ENCODE data around the gene NCS1. TPM values are rescaled to one million over a fixed set of nuclear protein-coding genes. Genes with fewer than 3 reads are reported as not detected.

The NCS1 gene
- total RNA-seq, 1 donor from 2014 or later: 8.2 TPM

- no peak for DNase-seq
These were observed 23.2 kb upstream of the NCS1 start for GRCh38 chr9:130149031-130149430.

GRCh38 chr9:130149654-130150286, 22.4 kb upstream of the NCS1 start:
- no peak for DNase-seq

- DNase-seq: peak; percentile 29
These were observed 21.3 kb upstream of the NCS1 start for GRCh38 chr9:130150779-130151382.

GRCh38 chr9:130154816-130155215, 17.4 kb upstream of the NCS1 start:
- no peak for DNase-seq

GRCh38 chr9:130155647-130156046, 16.6 kb upstream of the NCS1 start:
- no peak for DNase-seq

- peak; percentile 55 for DNase-seq
These were observed 15.5 kb upstream of the NCS1 start for GRCh38 chr9:130156672-130157071.

- no peak for DNase-seq
These were observed 15.1 kb upstream of the NCS1 start for GRCh38 chr9:130157079-130157478.

GRCh38 chr9:130158001-130158400, 14.2 kb upstream of the NCS1 start:
- no peak for DNase-seq

GRCh38 chr9:130159057-130159456, 13.1 kb upstream of the NCS1 start:
- DNase-seq: no peak

GRCh38 chr9:130159915-130160670, 12.1 kb upstream of the NCS1 start:
- no peak for DNase-seq

- DNase-seq: no peak
These were observed 11.2 kb upstream of the NCS1 start for GRCh38 chr9:130160862-130161470.

GRCh38 chr9:130165579-130165978, 6.6 kb upstream of the NCS1 start:
- DNase-seq: no peak

- DNase-seq: no peak
These were observed 5.8 kb upstream of the NCS1 start for GRCh38 chr9:130166399-130166798.

GRCh38 chr9:130167927-130168326, 4.3 kb upstream of the NCS1 start:
- DNase-seq: no peak

- no peak for DNase-seq
These were observed 717 bp upstream of the NCS1 start for GRCh38 chr9:130171226-130172148.

GRCh38 chr9:130172858-130173665, 858 bp downstream of the NCS1 start:
- peak; percentile 47 for DNase-seq

GRCh38 chr9:130173666-130173983, 1.4 kb downstream of the NCS1 start:
- DNase-seq: no peak

- DNase-seq: no peak
These were observed 1.8 kb downstream of the NCS1 start for GRCh38 chr9:130174025-130174424.

GRCh38 chr9:130174920-130175321, 2.7 kb downstream of the NCS1 start:
- DNase-seq: no peak

- no peak for DNase-seq
These were observed 3.2 kb downstream of the NCS1 start for GRCh38 chr9:130175355-130175754.

GRCh38 chr9:130176760-130177159, 4.6 kb downstream of the NCS1 start:
- DNase-seq: no peak
